GM19455 (cell line): ENCODE data around the gene CACNA1H.

ENCODE experiments used
- ATAC-seq: cut with Tn5 transposase; IDR thresholded peaks from one replicate; pipeline ENCODE4 v1.9.1; 2021; ENCODE audit not compliant: unreplicated experiment

CACNA1H gene

DNA sequence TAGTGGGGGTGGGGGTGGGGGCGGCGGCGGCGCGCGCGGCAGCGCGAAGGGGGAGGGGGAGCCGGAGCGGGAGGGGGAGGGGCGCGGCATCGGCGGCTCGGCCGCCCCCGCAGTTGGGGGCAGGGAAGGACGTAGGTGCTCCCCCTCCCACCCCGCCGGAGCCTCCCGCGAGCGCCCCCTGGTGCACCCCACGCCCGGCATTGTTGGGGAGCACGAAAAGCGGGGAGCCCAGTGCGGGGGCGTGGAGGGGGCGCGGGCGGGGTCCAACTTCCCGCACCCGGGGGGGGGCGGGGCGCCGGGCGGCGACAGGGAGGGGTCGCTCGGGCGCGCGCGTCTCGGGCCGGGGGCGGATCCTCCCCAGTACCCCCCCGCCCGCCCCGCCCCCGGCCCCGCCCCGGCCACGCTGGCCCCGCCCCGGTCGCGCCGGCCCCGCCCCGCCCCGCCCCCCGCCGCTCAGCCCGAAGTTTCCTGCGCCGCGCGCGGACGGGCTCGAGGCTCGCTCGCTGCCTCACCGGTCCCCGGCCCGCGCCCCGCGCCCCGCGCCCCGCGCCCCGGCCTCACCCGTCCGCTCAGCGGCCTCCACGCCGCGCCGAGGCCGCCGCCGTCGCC lies at the start of gene CACNA1H:
CACNA1H (plus strand) TSS at position 456 of the 609 bp plus-strand sequence. CDS start 632 bp downstream, outside the sequence.
- ATAC-seq: no peak

DNA sequence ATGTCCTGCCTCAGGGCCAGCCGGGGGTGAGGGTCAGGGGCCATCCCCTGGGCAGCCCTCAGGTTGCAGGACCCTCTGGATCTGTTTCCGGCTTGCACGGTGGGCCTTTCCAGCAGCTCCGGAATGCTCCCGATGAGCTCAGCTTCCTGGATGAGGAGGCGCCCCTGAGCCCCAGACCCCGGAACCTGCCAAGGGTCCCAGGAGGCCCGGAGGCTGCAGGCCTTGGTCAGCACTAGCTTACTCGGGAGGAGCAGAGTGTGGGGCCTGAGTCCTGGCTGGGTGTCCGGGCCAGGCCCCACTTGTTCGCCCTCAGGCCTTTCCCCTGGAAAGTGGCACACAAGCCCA lies 49.3 kb upstream of the CACNA1H start:
- ATAC-seq: no peak

DNA sequence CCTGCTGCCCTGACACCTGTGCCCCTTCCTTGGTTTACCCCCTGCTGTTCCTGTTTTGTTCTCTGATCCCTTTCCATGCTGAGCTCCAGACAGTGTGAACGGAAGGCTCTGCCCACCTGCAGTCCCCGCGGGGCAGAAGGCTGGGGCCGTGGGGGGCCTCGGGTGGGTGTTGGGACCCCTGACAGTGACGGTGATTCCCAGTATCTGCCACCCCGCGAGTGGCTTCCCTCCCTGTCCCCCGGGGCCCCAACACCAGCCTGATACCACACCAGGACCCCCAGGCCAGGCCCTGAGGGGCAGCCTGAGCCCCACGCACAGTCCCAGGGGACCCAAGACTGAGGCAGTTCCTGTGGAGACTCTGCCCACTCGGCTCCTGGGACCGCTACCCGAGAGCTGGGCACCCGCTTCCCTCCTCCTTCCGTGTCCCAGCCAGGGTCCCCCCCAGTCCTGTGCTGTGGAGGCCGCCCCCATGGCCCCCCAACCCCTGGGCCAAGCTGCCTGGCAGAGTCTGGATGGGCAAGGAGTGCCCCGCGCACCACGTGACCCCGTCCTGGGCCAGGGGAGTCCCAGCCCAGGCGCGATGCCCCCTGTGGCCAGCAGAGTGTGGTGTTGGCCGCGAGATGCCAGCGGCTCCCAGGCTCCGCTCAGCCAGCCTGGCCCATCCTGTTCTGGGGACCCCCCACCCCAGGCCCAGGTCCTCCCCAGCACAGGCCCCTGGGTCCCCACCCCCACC lies 46.9 kb upstream of the CACNA1H start:
- ATAC-seq: no peak

DNA sequence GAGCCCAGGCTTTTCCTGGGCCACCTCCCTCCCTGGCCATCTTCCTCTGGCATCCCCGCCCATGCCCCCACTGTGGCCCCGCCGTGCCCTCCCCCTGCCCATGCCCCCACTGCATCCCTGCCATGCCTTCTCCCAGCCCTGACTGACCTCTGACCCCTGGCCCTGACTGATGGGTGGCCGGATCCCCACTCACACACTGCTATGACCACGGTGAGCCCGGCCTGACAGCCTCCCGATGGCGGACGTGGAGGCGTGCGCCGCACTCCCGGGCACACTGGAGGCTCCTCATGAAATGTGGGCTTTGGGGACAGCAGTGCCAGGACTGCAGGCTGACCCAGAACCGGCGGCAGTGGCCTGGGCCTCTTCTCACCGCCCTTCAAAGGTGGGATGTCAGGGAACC lies 46.2 kb upstream of the CACNA1H start:
- ATAC-seq: no peak

DNA sequence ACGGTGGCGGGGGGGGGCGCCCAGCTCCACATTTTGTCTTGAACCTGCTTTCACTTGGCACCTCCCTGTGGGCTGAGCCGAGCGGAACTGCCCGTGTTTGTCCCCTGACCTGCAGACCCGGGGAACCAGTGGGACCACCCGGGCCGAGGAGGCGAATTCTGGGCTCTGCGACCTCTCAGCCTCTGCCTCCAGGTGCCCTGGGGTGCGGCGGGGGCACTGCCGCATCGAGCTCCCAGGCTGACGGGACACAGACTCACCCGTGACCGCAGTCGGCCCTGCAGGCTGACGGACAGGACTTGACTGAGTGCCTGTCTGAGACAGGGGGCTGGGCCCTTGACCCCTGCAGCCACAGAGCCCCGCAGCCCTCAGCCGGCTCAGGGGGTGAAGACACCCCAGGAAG lies 45.8 kb upstream of the CACNA1H start:
- no peak for ATAC-seq

DNA sequence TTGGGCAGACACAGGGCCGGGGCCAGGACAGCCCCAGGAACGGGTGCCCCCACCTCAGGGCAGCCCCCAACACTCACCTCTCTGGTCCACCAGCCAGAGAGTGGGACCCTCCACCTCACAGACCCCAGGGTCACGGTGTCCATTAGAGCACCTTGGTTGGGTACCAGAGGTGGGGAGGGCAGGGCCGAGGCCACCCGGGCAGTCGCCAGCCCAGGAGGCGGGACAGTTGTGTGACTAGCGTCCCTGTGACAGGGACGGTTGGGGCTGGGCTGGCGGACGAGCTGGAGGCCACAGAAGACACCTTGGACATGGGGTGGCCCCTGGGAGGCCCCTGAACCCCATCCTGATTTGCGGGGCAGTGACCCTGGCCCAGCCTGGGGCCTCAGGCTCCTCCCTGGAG lies 45.2 kb upstream of the CACNA1H start:
- ATAC-seq: no peak

DNA sequence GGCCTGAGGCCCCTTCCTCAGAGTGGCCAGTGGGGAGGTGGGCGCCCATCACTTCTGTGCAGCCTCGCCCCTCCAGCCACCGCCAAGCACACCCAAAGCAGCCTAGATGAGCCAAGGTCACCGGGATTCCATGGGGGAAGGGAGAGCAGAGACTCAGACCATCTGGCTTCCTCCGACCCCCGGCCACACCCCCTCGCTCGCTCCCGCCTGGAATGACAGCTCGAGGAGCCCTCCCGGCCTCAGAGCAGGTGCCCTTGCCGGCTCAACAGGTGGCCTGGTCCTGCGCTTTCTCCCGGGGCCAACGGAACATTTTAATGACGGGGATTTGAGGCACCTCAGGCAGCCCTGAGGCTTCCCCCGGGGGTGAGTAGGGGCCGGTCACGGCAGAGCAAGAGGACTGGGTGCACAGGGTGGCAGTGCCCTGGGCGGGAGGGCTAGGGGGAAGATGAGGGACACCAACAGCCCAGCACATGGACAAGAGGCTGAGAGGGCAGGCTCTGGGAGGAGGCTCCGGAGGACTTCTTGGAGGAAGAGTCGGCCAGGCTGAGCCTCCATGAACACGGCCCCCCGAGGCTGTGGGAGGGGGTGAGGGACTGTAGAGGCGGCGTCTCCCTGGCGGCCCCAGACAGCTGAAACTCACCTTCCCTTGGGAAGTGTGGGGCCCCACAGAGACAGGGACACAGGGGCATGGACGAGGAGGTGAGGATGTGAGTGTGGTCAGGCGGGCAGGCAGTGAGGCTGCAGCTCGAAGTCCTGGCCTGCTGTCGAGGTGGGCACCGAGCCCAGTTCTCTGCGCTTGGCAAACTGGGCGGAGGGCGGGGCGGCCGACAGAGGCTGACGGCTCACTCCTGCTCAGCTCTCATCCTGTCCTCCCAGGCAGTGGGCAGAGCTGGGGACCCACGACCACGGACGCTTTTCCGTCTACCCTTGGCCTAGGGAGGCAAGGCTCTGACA lies 44.3 kb upstream of the CACNA1H start:
- no peak for ATAC-seq

DNA sequence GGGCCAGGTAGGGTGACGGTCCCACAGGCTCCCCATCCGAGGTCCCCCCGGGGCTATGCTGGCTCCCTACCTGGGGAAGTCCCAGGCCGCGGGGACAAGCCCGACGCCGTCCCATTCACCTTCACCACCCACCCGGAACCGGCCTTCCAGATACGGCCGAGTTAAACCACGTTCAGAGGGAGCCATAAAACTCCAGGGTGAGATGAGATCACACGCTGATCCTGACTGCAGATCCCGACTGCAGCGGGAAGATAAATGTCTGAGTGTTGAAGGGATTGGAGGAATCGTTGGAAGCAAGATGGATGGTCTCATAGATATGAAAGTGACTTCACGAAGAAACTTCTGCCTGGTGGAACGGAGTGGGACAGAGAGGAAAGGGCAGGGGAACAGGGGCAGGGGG lies 43.3 kb upstream of the CACNA1H start:
- no peak for ATAC-seq

DNA sequence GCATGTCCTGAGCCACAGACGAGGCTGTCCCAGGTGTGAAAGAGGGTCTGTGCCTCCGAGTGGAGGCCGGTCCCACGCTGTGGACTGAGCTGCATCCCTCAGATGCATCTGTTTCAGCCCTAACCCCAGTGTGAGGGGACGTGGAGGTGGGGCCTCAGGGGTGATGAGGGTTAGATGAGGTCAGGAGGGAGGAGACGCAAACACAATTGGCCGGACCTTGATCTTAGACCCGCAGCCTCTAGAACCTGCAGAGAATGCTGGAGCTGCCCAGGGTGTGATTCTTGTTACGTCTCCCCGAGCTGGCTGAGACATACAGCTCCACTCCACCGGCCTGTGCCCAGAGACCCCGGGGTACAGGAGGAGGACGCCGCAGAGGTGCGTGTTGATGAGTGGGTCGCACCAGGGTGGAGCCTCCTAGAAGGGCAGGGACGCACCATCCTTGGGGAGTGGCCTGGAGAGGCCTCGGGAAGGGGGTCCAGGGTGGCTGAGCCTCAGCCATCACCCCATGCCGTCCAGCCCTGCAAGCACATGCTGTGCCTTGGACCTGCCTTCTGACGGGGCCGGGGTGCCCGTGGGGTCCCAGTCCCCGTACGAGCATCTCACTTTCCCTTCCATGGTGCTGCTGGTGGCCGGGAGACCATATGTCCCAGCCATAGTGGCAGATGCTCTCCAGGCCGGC lies 40.3 kb upstream of the CACNA1H start:
- no peak for ATAC-seq

DNA sequence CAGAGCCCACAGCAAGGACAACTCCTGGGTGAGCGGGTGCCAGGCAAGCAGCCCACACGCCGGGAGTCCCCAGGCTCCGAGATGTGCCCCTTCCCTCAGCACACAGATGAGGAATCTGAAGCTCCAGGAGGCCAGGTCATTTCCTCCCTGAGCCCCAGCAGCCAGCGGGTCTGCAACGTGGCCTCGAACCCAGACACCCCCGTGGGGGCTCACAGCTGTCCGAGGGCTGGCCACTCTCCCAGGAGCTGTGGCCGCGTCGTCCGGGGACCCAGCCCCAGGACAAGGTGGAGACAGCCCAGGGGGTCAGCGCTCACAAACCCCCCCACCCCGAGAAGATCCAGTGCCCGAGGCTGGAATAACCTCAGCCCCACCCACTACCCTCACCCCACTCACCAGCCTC lies 39.4 kb upstream of the CACNA1H start:
- no peak for ATAC-seq

DNA sequence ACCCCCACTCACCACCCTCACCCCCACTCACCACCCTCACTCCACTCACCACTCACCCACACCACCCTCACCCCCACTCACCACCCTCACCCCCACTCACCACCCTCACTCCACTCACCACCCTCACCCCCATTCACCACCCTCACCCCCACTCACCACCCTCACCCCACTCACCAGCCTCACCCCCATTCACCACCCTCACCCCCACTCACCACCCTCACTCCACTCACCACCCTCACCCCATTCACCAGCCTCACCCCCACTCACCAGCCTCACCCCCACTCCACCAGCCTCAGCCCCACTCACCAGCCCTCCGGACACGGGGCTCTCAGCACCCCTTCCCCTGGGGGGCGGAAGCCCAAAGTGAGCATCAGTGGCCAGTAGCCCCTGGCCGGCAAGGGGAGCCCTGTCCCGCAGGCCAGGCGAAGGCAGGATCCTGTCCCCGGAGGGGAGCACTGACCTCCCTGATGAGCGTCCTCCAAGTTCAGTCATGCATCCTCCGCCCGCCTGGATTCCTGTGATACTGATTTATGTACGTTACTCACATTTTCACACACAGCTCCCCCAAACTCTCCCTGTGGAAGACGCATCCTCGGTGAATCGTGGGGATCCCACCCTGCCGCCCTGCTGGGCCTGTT lies 38.9 kb upstream of the CACNA1H start:
- no peak for ATAC-seq

DNA sequence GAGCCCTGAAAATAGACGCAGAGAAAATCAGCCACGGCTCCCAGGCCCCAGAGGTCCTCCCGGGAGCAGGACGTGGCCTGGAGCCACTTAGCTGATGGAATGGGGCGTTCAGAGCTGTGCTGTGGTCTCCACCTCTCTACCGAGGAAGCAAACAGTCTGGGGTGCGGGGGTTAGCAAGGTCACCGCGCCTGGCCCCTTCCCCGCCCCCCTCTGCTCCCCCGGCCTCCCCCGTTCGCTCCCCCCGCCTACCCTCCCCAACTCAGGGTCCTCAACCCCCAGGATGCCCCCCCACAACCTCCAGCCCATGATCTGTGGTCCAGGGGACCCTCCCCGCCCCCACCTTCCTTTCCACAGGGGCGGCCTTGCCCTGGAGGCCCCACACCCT lies 36.2 kb upstream of the CACNA1H start:
- ATAC-seq: no peak

DNA sequence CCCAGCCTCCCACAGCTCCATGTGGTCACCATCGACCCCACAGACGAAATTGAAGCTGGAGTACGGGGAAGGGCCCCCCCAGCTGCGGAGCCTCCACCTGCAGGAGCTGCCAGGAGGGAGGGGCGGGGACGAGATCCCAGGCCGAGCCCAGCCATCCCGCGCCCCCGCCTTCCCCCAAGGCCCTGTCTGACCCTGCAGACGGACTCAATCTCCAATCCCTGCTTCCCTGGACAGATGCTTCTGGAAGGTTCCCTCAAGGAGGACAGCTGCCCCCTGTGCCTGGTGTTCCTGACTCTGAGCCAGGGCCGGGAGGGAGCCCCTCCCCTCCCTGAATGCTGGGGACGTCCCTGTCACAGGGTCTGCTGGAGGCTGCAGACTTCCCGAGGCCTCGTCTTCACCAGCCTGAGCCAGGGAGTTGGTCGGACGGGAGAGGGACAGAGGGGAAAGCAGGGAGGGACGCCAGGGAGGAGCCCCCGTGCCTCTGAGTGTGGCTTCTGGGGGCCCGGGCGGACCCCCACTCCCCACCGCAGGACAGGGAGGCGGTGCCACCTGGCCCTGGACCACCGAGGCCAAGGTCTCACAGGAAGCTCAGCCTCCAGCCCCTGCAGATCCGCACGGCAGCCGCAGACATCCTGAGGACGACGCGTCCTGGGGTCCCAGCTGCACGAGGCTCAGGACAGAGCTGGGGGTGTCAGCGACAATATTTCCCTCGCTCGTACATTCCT lies 35.6 kb upstream of the CACNA1H start:
- no peak for ATAC-seq

DNA sequence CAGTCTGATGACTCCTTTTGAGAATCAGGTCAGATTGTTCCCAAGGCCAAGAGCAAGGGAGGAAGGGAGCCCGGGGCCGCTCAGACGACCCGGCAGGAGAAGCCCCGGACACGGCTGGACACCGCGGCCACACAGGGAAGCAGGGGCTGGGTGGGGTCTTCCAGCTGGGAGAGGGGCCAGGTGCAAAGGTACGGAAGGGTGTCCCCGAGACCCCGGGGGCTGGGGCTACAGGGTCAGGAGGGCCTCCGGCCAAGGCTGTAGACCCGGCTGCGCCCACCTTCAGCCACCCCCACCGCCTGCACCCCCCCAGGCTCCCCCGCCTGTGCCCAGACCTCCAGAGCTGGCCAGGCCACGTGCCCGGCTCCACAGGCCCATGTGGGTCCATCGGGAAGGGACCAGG lies 35.0 kb upstream of the CACNA1H start:
- no peak for ATAC-seq

DNA sequence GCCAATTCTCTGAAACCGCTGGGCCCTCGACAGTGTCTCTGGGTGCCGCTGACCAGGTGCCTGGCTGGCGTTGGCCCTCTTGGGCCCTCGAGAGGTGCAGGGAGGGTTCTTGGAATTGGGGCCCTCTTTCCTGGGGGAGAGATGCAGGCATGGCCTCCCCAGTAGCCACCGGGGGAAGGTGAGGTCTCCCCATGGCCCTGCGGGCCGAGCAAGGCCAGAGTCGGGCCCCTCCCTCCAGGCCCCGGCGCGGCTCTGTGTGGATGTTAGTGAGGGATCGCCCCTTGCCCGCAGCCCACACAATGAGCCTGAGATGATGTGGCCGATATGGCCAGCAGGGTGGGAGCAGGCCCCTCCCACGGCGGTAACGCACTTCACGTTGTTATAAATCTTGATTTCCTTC lies 33.8 kb upstream of the CACNA1H start:
- ATAC-seq: no peak

DNA sequence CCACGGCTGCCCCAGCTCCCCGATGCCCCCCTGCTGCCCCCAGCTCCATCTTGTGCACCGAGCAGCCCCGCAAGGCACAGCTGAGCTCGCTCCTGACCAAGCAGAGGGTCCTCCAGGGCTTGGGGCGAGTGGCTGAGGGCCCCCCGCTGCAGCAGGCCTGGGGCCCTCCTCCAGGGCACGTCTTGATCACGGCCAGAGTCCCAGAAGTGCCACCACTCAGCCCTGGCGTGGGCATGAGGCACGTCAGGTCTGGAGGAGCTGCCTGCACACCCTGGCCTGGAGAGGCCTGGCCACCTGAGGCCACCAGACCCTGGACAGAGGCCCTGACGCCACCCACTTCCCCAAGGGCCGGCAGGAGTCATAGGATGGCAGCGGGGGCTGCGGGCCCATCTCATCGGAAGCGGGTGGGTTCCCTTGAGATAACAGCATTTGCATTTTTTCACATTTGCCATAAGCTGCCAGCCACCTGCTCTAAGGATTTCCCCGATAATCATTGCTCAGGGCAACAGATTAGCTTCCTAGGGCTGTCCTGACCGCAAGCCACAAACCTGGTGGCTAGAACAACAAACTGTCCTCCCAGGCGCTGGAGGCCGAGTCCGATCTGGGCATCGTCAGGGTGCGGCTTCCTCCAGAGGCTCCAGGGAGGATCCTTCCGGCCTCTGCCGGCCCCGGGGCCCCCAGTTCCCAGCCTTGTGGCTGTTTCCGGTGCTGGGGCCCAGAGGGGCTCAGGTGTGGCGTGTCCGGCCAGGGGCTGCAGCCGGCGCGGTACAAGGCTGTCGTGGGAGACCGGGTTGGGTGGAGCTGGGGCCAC lies 32.9 kb upstream of the CACNA1H start:
- ATAC-seq: no peak

DNA sequence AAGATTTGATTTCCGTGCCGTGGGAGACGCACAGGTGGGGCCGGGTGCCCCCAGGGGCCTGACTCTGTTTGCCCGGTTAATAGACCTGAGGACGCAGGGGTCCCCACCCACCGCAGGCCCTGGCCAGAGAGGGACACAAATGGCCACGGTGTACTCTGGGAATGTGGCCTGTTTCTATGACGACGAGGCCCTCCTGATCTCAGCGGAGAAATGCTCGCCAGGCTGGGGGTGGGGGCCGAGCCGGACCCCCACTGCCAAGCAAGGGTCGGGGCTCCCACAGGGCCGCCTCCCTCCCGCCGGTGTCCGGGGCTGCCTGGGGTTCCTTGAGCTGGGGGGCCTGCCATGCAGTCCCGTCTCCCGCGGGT lies 32.3 kb upstream of the CACNA1H start:
- no peak for ATAC-seq

DNA sequence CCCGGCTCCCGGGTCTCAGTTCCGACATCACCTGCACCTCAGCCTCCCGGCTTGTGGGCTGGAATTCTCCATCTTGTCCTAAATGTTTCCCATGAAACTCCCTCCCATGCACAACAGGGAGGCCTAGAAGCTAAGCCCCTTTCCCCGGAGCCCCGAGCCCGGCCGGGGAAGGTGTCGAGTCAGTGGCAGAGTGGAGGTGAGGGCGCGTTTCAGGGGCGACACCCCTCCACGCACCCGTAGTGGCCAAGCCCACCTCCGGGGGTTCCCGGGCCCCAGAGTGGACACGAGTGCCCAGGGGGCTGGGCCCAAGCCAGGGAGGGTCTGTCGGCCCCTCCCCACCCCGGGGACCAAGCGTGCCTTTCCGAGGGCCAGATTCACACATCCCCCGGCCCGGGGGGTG lies 31.9 kb upstream of the CACNA1H start:
- ATAC-seq: no peak

DNA sequence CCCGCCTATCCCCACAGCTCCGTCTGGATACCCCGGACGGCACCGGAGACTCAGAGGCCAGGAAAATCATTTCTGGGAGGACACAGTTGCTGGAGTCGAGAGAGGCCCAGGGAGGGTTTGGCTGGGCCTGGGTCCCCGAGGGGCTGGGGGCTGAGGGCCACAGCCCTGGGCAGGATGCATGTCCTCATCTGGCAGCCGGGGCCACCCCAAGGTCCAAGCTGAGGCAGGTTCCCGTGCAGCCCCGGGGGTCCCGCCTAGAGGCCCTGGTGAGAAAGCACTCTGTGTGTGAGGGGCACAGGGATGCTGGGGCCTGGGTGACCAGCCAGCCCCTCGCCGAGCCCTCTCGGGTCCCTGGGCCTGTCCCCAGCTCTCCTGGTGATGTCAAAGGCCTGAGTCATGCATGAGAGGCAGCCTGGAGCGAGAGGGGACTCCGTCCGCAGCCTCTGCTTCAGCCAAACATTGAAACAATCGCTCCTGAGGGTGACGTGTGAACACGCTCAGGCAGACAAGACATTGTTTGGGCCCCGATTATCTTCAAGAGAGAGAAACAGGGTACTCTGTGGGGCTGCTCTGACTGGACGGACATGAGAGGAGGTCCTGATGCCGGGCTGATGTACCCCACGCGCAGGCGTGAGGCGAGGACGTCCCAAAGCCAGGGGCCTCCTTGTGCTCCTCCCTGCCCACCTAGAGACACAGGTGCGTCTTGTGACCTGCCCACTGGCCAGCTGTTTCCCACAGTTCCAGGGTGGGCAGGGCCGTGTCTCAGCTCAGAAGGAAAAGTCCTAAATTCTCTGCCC lies 31.1 kb upstream of the CACNA1H start:
- no peak for ATAC-seq
